ENCODE measurements around the gene ADGRB3. TPM values are rescaled to one million over a fixed set of nuclear protein-coding genes. Genes with fewer than 3 reads are reported as not detected.

ADGRB3 gene
- total and polyA plus RNA-seq, 10 donors: 0.09 to 4.1 (median 1.1) TPM

DNA sequence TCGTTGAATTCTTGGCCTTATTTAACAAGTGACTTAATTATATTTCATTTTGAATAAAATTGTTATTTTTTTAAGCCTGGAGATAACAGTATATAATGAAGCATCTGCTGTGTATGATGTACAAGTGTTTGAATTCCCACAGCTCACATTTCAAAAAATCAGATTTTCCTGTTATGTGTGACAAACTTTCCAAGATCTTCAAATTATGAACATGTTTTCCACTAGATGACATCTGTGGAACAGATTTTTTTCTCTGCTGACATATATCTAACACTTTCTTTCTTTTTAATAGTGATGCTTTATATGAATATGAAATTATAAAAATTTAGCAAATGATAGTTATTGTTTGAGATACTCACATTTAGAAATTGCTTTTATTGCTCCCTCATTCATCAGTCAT lies 678.9 kb downstream of the ADGRB3 start:
- Histone ChIP-seq H3K27ac (no peak overlapping the region), H3K27me3 (replicated peaks in 1 of 7) (no peaks in the 10 kb centered on the region), H3K4me1 (no peaks in the 10 kb centered on the region), H3K36me3 (no peaks in the 10 kb centered on the region), H3K9me3 (no peaks in the 10 kb centered on the region), H3K4me3 (no peak overlapping the region)
- intact Hi-C loops (cut with DNase I; ENCODE audit: low total_unique reads): no loop called here
- TF ChIP-seq POLR2AphosphoS5 (IDR thresholded peaks at IDR 0.05): no peak
- TF ChIP-seq, protein P1, sequence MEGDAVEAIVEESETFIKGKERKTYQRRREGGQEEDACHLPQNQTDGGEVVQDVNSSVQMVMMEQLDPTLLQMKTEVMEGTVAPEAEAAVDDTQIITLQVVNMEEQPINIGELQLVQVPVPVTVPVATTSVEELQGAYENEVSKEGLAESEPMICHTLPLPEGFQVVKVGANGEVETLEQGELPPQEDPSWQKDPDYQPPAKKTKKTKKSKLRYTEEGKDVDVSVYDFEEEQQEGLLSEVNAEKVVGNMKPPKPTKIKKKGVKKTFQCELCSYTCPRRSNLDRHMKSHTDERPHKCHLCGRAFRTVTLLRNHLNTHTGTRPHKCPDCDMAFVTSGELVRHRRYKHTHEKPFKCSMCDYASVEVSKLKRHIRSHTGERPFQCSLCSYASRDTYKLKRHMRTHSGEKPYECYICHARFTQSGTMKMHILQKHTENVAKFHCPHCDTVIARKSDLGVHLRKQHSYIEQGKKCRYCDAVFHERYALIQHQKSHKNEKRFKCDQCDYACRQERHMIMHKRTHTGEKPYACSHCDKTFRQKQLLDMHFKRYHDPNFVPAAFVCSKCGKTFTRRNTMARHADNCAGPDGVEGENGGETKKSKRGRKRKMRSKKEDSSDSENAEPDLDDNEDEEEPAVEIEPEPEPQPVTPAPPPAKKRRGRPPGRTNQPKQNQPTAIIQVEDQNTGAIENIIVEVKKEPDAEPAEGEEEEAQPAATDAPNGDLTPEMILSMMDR (IDR thresholded peaks at IDR 0.05 in 8 of 11, conservative IDR thresholded peaks at IDR 0.05 in 3 of 11): no peak
- TF ChIP-seq POLR2A (IDR thresholded peaks at IDR 0.05): no peak
- WGBS, 5 donors: 67 to 85% (median 82%) methylated on average over 1 of the region's 1 CpG
- no peak for DNase-seq

DNA sequence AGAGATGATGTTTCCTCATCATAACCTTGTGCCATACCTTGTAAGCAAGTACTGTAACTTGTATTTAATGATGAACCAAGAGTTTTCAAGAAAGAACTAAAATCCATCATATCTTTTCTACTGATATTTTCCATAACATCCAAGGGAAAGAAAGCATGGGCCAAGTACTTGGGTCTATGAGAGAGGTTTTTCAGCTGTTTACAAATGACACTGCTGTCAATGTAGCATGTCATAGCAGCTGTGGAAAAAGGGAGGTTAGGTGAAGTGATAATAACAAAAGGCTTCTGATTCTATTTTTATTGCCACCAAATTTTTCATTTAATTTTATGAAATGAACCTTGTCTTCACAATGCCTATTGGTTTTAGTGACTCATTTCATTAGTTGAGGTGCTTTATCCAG lies 679.4 kb downstream of the ADGRB3 start:
- intact Hi-C loops (cut with DNase I; ENCODE audit: low total_unique reads): no loop called here
- no peaks in the 10 kb centered on the region for H3K36me3 ChIP-seq
- DNase-seq: no peak
- no peaks in the 10 kb centered on the region for H3K4me1 ChIP-seq
- no peak overlapping the region for H3K27ac ChIP-seq
- no peak for TF ChIP-seq POLR2AphosphoS5 (IDR thresholded peaks at IDR 0.05)
- no peaks in the 10 kb centered on the region for H3K27me3 ChIP-seq (replicated peaks in 1 of 7)
- no peak overlapping the region for H3K4me3 ChIP-seq
- H3K9me3 ChIP-seq: no peaks in the 10 kb centered on the region

DNA sequence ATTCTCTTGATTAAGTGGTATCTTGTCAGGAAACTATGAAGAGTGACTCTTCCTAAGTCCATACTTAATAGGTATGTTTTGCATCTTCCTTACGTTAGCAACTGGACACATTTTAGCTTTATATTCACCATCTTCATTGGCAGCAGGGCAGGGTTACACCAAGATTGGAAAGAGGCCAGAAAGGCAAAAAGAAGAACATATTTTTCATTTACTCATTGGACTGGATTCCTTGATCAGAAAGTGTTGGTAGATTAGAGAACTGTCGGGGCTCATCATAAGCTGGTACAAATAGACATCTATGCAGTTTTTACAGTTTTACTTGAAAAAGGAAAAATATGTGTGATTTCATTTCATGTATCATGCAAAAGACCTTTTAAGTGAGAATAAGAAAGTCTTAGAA lies 696.8 kb downstream of the ADGRB3 start:
- Histone ChIP-seq H3K4me3 (no peak overlapping the region), H3K9me3 (no peaks in the 10 kb centered on the region), H3K36me3 (no peaks in the 10 kb centered on the region), H3K4me1 (no peaks in the 10 kb centered on the region), H3K27ac (no peak overlapping the region), H3K27me3 (replicated peaks in 1 of 7) (no peaks in the 10 kb centered on the region)
- 84 to 96% (median 86%) methylated on average over 2 of the region's 2 CpGs for WGBS, 5 donors
- DNase-seq: no peak
- TF ChIP-seq, protein P1 (IDR thresholded peaks at IDR 0.05 in 8 of 11, conservative IDR thresholded peaks at IDR 0.05 in 3 of 11): no peak
- TF ChIP-seq POLR2A (IDR thresholded peaks at IDR 0.05) (no peak), POLR2AphosphoS5 (IDR thresholded peaks at IDR 0.05) (no peak)
- intact Hi-C loops (cut with DNase I; ENCODE audit: low total_unique reads): no loop called here

DNA sequence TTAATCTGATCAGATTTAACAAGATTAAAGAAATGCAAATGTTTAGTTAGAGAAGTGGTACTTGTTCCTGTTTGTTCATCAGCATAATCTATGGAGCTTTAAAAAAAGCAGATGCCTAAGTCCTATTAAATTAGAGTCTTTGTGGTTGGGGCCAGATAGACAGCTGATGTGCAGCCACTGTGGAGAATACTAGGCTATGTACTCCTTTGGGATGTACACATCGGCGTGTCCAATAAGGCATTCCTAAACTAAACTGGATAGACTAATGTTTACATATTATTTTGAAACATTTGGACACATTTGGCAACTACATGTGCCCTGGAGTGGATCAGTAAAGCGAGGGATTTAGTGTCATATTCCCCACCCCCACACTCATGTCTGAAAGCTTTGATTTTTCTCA lies 702.2 kb downstream of the ADGRB3 start:
- TF ChIP-seq, protein P1 (IDR thresholded peaks at IDR 0.05 in 8 of 11, conservative IDR thresholded peaks at IDR 0.05 in 3 of 11): no peak
- H3K27me3 ChIP-seq (replicated peaks in 1 of 7): no peaks in the 10 kb centered on the region
- no peak overlapping the region for H3K4me3 ChIP-seq
- no peaks in the 10 kb centered on the region for H3K9me3 ChIP-seq
- no peak overlapping the region for H3K27ac ChIP-seq
- H3K36me3 ChIP-seq: no peaks in the 10 kb centered on the region
- no peak for DNase-seq
- WGBS, 5 donors: 76 to 86% (median 83%) methylated on average over 3 of the region's 3 CpGs
- intact Hi-C loops (cut with DNase I; ENCODE audit: low total_unique reads): no loop called here
- H3K4me1 ChIP-seq: no peaks in the 10 kb centered on the region

DNA sequence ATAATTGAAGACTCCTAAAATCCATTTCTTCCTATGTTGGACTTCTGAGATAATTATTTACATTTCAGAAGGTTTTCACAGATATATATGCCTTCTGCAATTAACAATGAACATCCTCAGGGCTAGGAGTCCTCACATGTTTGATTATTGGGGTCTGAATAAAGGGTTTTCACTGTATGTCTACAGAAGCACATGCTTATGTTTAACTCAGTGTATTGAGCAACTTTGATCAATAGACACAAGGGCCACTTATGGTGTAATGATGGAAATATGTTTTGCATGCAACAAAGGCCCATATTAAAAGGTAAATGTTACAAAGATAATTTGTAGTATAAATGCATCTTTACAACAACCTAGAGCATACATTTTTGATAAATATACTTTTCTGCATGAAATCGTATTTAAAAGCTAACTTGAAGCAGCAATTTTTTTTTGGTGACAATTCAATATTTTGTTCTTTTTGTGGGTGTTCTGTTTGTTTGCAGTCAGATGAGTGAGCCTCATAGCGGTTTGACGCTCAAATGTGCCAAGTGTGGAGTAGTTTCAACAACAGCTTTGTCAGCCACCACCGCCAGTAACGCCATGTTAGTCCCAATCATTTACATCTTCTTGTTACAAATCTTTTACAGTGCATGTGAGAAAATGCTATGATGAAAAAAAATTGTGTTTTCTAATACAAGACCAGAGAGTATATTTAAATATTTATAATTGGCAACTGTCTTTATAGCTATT lies 703.5 kb downstream of the ADGRB3 start:
- no peak for TF ChIP-seq POLR2AphosphoS5 (IDR thresholded peaks at IDR 0.05)
- TF ChIP-seq, protein P1 (IDR thresholded peaks at IDR 0.05 in 8 of 11, conservative IDR thresholded peaks at IDR 0.05 in 3 of 11): no peak
- TF ChIP-seq POLR2A (IDR thresholded peaks at IDR 0.05): no peak
- H3K9me3 ChIP-seq: no peaks in the 10 kb centered on the region
- H3K36me3 ChIP-seq: no peaks in the 10 kb centered on the region
- DNase-seq: no peak
- WGBS, 5 donors: 84 to 95% (median 90%) methylated on average over 5 of the region's 5 CpGs
- no peaks in the 10 kb centered on the region for H3K4me1 ChIP-seq
- no peak overlapping the region for H3K4me3 ChIP-seq
- intact Hi-C loops (cut with DNase I; ENCODE audit: low total_unique reads): no loop called here
- H3K27me3 ChIP-seq (replicated peaks in 1 of 7): no peaks in the 10 kb centered on the region
- no peak overlapping the region for H3K27ac ChIP-seq

Measured in spleen (tissue), 11 donors.